Activated CD8-positive, alpha-beta memory T cell treated with anti-CD3 and anti-CD28 coated beads for 24 hours (primary cell): Measurements from ENCODE around the gene CCDC137.
"Not testable (repeated sequence)": the region's sequence is repeated elsewhere in the genome, so short reads cannot be mapped to it uniquely, and the experiment has no call there.

Source experiments
- DNase-seq: peaks from one replicate; pipeline ENCODE4 v3.0.0-alpha.2; 2020

Gene CCDC137

GRCh38 chr17:81666342-81667191, at the start of gene CCDC137, which contains the start of gene OXLD1:
Gene CCDC137, plus strand, starts transcription at chr17:81666737. Its CDS starts 30 bp downstream, at chr17:81666767.
Gene OXLD1, minus strand, starts transcription at chr17:81666605. Its CDS starts 28 bp downstream, at chr17:81666577.
- peak; percentile 95 for DNase-seq

DNA sequence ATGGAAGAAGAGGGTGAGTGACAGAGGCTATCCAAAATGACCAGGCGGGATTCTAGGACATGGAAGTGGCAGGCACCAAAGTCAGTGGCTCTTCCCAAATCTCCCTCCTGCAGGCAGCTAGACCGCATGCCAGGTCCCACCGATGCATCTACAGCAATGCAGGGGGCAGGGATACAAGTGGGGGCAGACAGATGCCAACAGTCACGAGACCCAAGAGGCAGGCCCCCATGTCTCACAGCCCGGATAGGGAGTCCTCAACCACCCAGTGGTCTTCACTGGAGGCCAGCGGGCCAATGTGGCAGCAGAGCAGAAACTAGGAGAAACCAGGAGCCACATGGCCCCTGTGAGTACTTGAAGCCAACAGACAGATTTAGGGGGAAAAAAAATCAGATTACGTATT, 49.7 kb upstream of the CCDC137 start:
- no peak for DNase-seq

GRCh38 chr17:81618307-81618706, 48.2 kb upstream of the CCDC137 start:
- not testable (repeated sequence) for DNase-seq

DNA sequence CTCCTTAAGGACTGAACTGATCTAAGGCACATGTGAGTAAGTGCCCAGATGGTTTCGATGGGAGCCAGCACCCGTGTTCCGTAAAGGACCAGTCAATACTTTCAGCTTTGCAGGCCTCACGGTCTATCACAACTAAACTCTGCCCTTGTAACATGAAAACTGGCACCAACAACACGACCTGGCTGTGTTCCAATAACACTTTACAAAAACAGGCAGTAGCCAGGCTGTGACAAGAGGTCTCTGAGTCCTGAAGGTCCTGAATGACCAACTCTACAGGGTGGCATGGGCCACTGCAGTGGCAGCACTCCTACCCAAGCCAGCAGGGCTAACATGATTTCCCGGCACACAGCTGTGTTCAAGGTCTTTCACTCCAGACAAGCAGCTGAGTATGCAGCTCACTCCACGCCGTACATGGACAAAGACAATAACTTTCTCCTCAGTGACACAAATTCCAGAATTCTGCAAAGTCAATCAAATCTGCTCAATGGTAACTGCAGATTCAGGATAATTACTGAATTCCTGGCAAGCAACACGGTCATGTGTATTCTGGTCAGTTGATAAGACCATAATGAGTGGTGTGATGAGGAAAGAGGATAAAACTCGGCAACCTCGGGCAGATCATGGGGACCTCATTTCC, 44.9 kb upstream of the CCDC137 start:
- DNase-seq, result no peak

DNA sequence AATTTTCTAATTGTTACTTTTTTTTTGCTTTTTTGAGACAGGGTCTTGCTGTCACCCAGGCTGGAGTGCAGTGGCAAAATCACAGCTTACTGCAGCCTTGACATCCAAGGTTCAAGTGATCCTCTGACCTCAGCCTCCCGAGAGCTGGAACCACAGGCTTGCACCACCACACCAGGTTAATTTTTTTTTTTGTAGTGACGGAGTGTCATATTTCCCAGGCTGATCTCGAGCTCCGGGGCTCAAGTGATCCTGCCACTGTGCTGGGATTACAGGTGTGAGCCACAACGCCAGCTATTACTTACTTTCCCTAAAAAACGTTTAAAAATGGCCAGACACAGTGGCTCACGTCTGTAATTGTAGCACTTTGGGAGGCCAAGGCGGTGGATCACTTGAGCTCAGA, 36.3 kb upstream of the CCDC137 start:
- no peak for DNase-seq

DNA sequence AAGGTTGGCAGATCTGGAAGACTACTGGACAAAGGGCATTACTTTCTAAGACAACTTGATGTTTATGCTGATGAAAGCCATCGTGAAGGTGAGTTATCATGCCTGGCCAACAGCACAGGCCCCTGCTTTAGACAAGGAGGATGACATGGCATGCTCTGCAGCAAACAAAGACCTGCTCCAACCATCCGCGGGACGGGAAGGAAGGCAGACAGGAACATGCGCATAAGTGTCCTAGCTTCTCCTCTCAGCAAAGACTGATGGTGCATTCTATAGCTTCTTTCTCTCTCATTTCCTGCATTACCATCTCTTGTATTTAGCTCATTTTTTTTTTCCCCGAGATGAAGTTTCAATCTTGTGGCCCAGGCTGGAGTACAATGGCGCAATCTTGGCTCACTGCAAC, 35.1 kb upstream of the CCDC137 start:
- DNase-seq, result no peak

DNA sequence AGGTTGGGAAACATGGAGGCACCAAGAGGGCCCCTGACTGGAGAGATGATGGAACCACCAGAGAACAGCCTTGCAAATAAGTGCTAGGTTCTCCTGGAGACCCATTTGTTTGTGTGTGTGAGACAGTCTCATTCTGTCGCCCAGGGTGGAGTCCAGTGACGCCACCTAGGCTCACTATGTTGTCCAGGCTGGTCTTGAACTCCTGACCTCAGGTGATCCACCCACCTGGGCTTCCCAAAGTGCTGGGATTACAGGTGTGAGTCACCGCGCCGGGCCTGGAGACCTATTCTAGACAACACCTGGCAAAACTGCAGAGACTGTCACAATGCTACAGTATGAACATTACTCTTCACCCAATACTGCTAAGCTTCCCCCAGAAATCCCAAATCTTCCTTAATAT, 31.1 kb upstream of the CCDC137 start:
- no peak for DNase-seq

- no peak for DNase-seq
These were observed 30.5 kb upstream of the CCDC137 start for GRCh38 chr17:81635973-81636504.

- DNase-seq, result peak; percentile 96
These were observed 29.8 kb upstream of the CCDC137 start, which contains the start of the genes NPLOC4 and TSPAN10 for GRCh38 chr17:81636505-81637288. Gene NPLOC4, minus strand, starts transcription at chr17:81637112. Its CDS starts 182 bp downstream, at chr17:81636930. Gene TSPAN10, plus strand, starts transcription at chr17:81637196. Its CDS starts 5,217 bp downstream, at chr17:81642413.

DNA sequence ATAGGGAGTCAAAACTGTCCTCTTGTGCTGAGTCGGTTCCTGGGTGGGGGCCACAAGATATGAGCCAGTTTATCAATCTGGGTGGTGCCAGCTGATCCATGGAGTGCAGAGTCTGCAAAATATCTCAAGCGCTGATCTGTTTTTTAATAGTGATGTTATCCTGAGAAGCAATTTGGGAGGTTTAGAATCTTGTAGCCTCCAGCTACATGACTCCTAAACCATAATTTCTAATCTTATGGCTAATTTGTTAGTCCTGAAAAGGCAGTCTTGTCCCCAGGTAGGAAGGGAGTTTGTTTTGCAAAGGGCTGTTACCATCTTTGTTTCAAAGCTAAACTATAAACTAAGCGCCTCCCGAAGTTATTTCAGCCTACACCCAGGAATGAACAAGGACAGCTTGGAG, 27.9 kb upstream of the CCDC137 start:
- DNase-seq, result no peak

DNA sequence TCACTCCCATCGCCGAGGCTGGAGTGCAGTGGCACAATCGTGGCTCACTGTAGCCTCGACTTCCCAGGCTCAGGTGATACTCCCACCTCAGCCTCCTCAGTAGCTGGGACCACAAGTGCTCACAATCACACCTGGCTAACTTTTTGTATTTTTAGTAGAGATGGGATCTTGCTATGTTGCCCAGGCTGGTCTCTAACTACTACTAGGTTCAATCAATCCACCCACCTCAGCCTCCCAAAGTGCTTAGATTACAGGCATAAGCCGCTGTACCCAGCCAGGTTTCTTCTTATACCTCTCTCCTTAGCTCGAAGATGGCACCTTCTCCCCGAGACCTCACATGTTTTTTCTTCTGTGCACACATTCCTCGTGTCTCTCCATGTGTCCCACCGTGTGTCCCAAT, 26.5 kb upstream of the CCDC137 start:
- no peak for DNase-seq

DNA sequence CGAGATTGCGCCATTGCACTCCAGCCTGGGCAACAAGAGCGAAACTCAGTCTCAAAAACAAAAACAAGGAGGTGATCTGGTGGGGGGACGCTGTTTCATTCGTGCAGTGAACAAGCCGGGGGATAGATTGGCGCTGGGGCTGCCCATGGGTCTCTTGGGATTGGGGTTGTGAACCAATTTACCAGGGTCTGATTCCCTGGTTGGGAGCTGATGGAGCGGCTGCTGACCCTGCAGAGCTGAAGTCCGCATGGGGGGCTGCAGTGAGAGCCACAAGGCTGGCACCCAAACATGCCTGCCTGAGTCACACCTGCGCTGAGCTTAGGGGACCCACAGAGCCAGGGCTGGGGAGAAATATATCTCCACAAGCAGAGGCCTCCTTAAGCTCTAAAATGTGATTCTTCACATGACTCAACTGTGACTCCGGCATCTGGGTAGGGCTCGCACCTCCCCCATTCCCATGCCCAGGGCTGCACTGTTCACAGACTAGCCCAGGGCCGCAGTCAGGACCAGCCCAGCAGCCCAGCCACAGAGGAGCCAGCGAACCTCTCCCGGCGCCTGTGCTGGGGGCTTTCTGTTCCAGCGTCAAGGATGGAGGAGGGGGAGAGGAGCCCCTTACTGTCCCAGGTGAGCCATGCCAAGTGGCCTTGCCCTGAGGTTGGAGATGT, 24.6 kb upstream of the CCDC137 start:
- no peak for DNase-seq

GRCh38 chr17:81644496-81644895, 22.0 kb upstream of the CCDC137 start:
- no peak for DNase-seq

GRCh38 chr17:81644976-81645952, 21.3 kb upstream of the CCDC137 start:
- DNase-seq, result no peak

GRCh38 chr17:81646869-81647600, 19.5 kb upstream of the CCDC137 start:
- no peak for DNase-seq

DNA sequence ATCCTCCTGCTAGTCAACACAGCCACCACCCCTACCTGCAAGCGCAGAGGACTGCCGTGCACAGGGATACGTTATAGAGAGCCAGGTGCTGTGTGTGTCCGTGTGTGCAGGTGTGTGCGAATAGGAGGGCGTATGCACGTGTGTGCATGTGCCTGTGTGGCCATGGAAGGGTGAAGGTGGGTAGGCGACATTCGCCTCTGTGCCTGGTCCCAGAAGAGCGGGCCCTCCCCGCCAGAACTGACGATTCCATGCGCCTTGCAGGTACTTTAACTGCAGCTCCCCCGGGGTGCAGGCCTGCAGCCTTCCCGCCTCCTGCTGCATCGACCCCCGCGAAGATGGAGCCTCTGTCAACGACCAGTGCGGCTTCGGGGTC, 18.9 kb upstream of the CCDC137 start:
- DNase-seq, result no peak

DNA sequence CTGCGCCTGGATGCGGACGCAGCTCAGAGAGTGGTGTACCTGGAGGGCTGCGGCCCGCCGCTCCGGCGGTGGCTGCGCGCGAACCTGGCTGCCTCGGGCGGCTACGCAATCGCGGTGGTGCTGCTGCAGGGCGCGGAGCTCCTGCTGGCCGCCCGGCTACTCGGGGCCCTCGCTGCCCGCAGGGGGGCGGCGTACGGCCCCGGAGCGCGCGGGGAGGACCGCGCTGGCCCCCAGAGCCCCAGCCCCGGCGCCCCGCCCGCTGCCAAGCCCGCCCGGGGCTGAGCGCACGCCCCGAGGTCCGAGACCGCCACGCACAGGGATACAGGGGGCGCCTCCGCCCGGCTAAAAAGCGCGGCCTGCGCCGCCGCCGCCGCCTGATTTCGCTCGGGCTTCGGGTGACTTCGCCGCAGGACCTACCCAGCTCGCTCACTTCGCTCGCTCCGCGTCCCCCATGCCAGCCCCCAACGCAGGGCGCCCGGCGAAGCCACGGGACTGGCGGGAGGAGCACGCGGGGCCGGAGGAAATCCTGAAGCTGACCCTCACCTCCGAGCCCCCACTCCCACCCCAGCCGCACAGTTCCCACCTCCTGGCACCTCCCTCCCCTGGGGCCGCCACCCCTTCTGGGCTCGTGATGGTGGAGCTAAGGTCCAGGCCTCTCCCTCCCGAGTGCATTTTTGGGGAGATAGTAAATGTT, 18.4 kb upstream of the CCDC137 start:
- DNase-seq, result no peak

GRCh38 chr17:81648707-81649085, 17.8 kb upstream of the CCDC137 start:
- no peak for DNase-seq

DNA sequence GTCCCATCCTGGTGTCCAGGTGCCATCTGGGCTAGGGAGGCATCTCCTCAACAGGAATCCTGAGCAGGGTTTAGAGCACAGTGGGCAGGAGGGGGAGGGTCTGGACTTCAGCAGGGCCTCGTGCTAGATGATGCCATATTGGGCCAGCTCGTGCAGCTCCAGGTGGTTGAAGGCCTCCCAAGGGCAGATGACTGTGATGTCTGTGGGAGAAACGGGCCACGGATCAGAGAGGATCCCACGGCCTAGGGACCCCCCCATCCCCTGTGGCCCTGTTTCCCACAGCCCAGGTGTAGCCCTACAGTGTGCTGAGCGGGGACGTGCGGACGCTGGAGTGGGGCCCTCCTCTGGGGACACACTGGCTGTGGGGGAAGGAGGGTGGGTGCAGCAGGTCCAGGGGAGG, 15.6 kb upstream of the CCDC137 start:
- no peak for DNase-seq

GRCh38 chr17:81651692-81652091, 14.8 kb upstream of the CCDC137 start:
- DNase-seq, result no peak
